C4-2B (cell line): Measurements from ENCODE around the gene XRCC6.

Experiments used
- CTCF ChIP-seq: fragments of 450-650 bp; conservative IDR thresholded peaks from 2 replicates; pipeline ENCODE4 v1.5.1; 2017; ENCODE audit warnings: mild to moderate bottlenecking
- ZFX ChIP-seq: fragments of 450-650 bp; IDR thresholded peaks from 2 replicates; pipeline ENCODE4 v1.6.1; 2017

GRCh38 chr22:41603873-41604332 is 17.2 kb upstream of the XRCC6 start:
- TF ChIP-seq CTCF = no peak
- no peak for TF ChIP-seq ZFX
